Liver (tissue), 3 donors: ENCODE results near the gene TAF4.

Experiments
- FOXA1 ChIP-seq: IDR thresholded peaks from 2 replicates; pipeline ENCODE4 v1.6.1; 2016; ENCODE audit warnings: antibody characterized with exemption
- RXRA ChIP-seq, 2 donors: IDR thresholded peaks; 2 replicates each; pipeline ENCODE4 v1.6.1; 2017 to 2018; ENCODE audit warnings: antibody characterized with exemption in 2 of 2, mild to moderate bottlenecking in 1 of 2
- SP1 ChIP-seq: IDR thresholded peaks from 2 replicates; pipeline ENCODE4 v1.6.1; 2018; ENCODE audit warnings: antibody characterized with exemption, mild to moderate bottlenecking
- TAF1 ChIP-seq: conservative IDR thresholded peaks from 2 replicates; pipeline ENCODE4 v1.6.1; 2016; ENCODE audit warnings: antibody characterized with exemption, mild to moderate bottlenecking
- TF ChIP-seq, protein P1 (sequence below): fragments of 150-350 bp; IDR thresholded peaks from 2 replicates; pipeline ENCODE4 v1.5.1; 2017; ENCODE audit warnings: improper control_type of control experiment, low read depth, low read length; ENCODE audit not compliant: missing input control
- TF ChIP-seq, protein P2 (sequence below): IDR thresholded peaks from 2 replicates; pipeline ENCODE4 v1.6.1; 2016; ENCODE audit warnings: antibody characterized with exemption
- donor health status: healthy.
- donor health status: healthy.

DNA sequence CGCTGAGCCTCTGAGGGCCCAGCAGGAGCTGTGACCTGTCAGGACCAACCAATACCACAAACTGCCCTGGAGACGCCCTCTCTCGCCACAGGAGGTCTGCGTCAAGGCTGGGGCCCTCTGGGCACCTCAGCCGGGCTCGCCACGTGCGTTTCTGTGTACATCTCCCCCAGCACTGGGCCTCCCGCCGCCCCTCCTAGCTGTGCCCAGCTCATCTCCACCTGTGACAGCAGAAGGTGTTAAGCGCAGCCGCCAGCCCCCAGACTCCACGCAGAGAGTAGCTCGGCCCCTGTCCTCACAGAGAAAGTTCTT, 91.4 kb downstream of the TAF4 start:
- no peak for TF ChIP-seq FOXA1
- TF ChIP-seq TAF1, result no peak
- TF ChIP-seq, protein P1, sequence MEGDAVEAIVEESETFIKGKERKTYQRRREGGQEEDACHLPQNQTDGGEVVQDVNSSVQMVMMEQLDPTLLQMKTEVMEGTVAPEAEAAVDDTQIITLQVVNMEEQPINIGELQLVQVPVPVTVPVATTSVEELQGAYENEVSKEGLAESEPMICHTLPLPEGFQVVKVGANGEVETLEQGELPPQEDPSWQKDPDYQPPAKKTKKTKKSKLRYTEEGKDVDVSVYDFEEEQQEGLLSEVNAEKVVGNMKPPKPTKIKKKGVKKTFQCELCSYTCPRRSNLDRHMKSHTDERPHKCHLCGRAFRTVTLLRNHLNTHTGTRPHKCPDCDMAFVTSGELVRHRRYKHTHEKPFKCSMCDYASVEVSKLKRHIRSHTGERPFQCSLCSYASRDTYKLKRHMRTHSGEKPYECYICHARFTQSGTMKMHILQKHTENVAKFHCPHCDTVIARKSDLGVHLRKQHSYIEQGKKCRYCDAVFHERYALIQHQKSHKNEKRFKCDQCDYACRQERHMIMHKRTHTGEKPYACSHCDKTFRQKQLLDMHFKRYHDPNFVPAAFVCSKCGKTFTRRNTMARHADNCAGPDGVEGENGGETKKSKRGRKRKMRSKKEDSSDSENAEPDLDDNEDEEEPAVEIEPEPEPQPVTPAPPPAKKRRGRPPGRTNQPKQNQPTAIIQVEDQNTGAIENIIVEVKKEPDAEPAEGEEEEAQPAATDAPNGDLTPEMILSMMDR, result no peak
- TF ChIP-seq, protein P2, sequence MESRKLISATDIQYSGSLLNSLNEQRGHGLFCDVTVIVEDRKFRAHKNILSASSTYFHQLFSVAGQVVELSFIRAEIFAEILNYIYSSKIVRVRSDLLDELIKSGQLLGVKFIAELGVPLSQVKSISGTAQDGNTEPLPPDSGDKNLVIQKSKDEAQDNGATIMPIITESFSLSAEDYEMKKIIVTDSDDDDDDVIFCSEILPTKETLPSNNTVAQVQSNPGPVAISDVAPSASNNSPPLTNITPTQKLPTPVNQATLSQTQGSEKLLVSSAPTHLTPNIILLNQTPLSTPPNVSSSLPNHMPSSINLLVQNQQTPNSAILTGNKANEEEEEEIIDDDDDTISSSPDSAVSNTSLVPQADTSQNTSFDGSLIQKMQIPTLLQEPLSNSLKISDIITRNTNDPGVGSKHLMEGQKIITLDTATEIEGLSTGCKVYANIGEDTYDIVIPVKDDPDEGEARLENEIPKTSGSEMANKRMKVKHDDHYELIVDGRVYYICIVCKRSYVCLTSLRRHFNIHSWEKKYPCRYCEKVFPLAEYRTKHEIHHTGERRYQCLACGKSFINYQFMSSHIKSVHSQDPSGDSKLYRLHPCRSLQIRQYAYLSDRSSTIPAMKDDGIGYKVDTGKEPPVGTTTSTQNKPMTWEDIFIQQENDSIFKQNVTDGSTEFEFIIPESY, result no peak
- TF ChIP-seq RXRA (IDR thresholded peaks at IDR 0.05), result no peak
- no peak for TF ChIP-seq SP1
